GM19238 (cell line): ENCODE data around the gene OTOA.
"Not testable (repeated sequence)": the region's sequence is repeated elsewhere in the genome, so short reads cannot be mapped to it uniquely, and the experiment has no call there.

Experiments used
- DNase-seq: peaks from one replicate; pipeline ENCODE4 v3.0.0; 2011; ENCODE audit warnings: low spot score; ENCODE audit not compliant: insufficient read length

OTOA gene

GRCh38 chr16:21663889-21664647 lies at the start of gene OTOA:
Gene OTOA (plus strand): TSS chr16:21663968. CDS start chr16:21678515, 14,547 bp downstream.
- DNase-seq = no peak

- DNase-seq = no peak
These were observed 48.9 kb upstream of the OTOA start for GRCh38 chr16:21614896-21615295.

DNA sequence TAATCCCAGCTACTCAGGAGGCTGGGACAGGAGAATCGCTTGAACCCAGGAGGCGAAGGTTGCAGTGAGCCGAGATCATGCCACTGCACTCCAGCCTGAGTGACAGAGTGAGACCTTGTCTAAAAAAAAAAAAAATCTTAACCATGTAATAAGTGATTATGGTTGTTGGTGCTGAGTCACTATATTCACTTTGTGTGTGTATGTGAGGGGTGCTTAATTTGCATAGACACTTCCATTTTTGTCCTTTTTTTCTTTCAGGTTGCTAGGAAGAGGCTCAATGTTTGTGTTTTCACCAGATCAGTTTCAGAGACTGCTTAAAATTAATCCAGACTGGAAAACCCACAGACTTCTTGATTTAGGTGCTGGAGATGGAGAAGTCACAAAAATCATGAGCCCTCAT lies 46.2 kb upstream of the OTOA start:
- DNase-seq = no peak

GRCh38 chr16:21618281-21618680 lies 45.5 kb upstream of the OTOA start:
- no peak for DNase-seq

- no peak for DNase-seq
These were observed 43.9 kb upstream of the OTOA start for GRCh38 chr16:21619765-21620425.

DNA sequence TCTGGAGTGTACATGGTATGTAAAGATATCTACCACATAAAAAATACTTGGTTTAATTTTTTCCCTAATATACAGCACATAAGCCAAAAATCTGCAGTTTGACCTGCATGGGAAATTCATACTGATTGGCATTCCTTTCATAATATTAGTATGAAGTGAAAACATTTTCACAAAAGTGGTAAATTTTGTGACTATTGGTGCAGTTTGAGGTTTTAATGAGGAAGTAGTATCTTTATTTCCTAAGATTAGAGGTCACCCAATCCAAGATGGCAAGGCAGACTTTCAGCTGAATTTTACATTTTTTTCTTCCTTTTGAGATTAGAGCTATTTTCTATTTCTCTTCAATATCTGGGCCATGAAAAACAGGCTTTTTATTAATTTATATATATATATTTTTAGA lies 43.2 kb upstream of the OTOA start:
- DNase-seq = no peak

DNA sequence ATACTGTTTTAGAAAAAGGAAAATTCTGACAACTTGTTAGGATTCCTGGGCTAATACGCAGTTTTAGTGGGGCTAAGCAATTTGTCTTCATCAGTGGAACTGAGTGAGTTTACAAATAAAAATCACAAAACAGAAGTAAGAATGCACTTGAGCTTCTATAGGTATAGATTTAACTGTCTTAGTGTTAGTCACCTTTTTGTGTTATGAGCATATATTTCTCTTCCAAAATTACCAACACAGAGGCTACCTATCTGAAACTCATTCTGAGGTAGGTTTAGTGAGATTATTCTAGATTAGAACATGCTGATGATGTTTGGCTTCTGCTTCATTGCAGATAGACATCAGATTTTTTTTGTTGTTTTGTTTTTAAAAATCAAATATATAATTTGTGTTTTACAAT lies 41.2 kb upstream of the OTOA start:
- DNase-seq = no peak

DNA sequence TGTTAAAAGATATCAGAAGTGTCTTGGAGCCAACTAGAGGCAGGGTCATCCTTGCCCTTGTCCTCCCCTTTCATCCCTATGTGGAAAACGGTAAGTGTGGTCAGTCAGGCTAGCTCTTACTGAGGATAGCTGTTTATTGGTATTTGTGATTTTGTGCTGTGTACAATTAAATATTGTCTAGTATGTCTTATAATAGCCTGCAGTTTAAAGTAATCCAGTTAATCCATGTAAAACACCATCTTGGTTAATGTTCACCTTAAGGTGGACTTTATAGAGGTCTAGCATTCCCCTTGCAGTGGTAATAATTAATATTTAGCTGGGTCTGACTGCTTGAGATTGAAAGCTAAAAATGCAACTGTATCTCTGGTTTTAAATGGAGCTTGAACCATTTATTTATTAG lies 38.7 kb upstream of the OTOA start:
- no peak for DNase-seq

- DNase-seq = no peak
These were observed 37.0 kb upstream of the OTOA start for GRCh38 chr16:21626659-21627277.

- no peak for DNase-seq
These were observed 35.5 kb upstream of the OTOA start for GRCh38 chr16:21628121-21628726.

DNA sequence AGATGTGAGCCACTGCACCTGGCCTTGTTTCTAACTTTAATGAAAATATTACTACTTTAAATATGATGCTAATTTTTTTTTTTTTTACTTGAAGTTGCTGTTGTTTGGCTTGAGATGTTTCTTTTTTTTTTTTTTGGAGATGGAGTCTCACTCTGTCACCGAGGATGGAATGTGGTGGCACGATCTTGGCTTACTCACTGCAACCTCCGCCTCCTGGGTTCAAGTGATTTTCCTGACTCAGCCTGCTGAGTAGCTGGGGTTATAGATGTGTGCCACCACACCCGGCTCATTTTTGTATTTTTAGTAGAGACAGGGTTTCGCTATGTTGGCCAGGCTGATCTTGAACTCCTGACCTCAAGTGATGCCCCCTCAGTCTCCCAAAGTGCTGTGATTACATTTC lies 35.0 kb upstream of the OTOA start:
- no peak for DNase-seq

DNA sequence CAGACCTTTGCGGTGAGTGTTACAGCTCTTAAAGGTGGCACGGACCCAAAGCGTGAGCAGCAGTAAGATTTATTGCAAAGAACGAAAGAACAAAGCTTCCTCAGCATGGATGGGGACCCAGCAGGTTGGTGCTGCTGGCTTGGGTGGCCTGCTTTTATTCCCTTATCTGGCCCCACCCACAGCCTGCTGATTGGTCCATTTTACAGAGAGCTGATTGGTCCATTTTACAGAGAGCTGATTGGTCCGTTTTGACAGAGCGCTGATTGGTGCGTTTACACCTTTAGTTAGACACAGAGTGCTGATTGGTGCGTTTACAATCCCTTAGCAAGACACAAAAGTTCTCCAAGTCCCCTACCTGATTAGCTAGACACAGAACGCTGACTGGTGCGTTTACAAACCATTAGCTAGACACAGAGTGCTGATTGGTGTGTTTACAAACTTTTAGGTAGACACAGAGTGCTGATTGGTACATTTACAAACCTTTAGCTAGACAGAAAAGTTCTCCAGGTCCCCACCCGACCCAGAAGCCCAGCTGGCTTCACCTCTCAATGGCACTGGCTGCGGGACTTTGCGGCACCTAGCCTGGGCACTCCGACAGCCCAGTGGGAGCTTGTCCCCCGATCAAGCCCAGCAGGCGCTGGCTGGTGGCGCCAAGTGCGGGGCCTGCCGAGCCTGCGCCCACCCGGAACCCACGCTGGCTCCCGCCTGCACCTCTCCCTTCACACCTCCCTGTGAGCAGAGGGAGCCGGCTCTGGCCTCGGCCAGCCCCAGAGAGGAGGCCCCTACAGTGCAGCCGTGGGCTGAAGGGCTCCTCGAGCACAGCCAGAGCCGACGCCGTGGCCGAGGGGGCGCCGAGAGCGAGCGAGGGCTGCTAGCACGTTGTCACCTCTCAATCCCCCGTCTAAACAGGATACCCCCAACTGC lies 33.9 kb upstream of the OTOA start:
- DNase-seq = not testable (repeated sequence)

DNA sequence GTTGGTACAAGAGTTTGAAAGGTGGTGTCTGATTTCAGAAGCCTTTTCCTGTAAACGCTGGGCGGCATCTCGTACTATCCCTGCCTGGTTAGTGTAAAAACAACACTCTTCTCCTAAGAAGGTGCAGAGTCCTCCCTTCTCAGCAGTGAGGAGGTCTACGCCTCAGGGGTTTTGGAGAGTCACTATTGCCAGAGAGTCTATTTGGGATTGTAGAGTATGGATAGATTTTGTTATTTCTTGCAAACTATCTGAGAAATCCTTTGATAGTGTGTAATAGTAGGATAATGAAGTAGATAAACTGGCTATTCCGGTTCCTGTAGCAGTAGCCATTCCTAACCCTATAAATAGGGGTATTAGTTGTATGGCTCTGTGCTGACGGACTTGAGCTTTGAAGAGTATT lies 32.9 kb upstream of the OTOA start:
- DNase-seq = not testable (repeated sequence)

DNA sequence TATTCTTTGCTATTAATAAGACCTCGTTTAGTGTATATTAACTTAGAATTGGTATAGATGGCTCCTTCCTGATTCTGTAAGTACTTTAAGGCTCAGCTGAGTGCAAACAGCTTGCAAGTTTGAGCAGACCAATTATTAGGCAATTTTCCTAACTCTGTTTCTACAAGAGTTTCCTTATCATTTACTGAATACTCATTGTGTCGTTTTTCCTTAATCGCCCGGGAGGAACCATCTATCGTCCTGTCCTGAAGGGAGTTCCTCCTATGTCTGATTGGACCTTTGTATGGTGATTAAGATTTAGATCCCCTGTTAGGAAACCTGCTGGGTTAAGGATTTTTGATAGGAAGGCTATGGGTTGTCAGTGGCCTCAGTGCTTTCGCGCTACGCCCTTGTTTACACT lies 32.4 kb upstream of the OTOA start:
- not testable (repeated sequence) for DNase-seq

- not testable (repeated sequence) for DNase-seq
These were observed 31.7 kb upstream of the OTOA start for GRCh38 chr16:21631951-21632575.

GRCh38 chr16:21634216-21634615 lies 29.6 kb upstream of the OTOA start:
- DNase-seq = no peak

DNA sequence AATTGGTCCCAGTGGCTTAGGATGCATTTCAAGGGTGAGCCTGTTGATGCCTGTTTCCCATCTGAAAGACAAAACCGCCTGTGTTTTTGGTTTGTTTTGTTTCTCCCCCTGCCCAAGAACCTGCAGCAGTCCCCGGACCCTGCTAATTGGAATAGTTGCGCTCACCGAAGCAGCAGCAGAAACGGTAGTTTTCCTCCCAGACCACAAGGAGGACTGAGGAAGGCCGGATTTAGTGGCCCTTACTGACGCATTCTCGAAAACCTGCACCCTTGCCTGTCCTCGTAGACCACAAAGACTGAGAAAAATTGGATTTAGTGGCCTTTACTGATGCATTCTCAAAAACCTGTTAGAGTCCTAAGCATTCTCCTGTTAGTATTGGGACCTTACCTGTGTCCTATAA lies 28.1 kb upstream of the OTOA start:
- not testable (repeated sequence) for DNase-seq

- no peak for DNase-seq
These were observed 26.5 kb upstream of the OTOA start for GRCh38 chr16:21637032-21637968.

- DNase-seq = no peak
These were observed 25.2 kb upstream of the OTOA start for GRCh38 chr16:21638573-21638975.
